Stomach (tissue), 4 donors: ENCODE measurements around the gene PIBF1.

Experiments
- POLR2A ChIP-seq, 4 donors: fragments of 450-650 bp; IDR thresholded peaks; one replicate each; pipeline ENCODE4 v1.6.1; 2016; ENCODE audit warnings: antibody characterized with exemption in 4 of 4, control low read depth in 2 of 4, mild to moderate bottlenecking in 1 of 4, moderate library complexity in 1 of 4
- POLR2AphosphoS5 ChIP-seq, 3 donors: sonication (generic); formaldehyde crosslinking; IDR thresholded peaks; one replicate each; pipeline ENCODE4 v1.6.1; 2016; ENCODE audit warnings: antibody characterized with exemption in 3 of 3
- TF ChIP-seq, protein P1 (sequence below), 7 experiments: fragments of 450-650 bp in 4 of 7; fragments of 200-600 bp in 3 of 7; sonication (generic) in 3 of 7; IDR thresholded peaks; one replicate each; pipeline ENCODE4 v1.5.1; 2016 to 2019; ENCODE audit warnings: antibody characterized with exemption in 7 of 7, control low read depth in 2 of 7, mild to moderate bottlenecking in 1 of 7

DNA sequence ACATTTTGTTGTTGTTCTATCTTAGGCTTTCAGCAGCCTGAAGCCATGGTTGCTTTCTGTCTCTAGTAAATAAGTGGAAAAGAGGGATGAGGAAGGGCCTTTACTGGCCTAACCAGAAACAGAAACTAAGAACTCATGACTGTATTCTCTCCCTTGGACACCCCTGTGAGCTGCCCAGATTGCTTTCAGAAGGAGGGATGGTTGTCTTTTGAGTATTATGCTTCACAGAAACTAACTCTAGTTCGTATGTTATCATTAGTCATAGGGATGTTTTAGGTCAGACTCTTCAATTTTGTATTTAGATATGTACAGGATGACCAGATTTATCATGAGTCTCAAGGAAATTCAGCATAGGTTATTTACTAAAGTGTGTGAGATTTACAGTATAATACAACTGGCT lies 36.7 kb upstream of the PIBF1 start:
- TF ChIP-seq POLR2A (IDR thresholded peaks at IDR 0.05) (no peak), POLR2AphosphoS5 (IDR thresholded peaks at IDR 0.05) (no peak)
- TF ChIP-seq, protein P1, sequence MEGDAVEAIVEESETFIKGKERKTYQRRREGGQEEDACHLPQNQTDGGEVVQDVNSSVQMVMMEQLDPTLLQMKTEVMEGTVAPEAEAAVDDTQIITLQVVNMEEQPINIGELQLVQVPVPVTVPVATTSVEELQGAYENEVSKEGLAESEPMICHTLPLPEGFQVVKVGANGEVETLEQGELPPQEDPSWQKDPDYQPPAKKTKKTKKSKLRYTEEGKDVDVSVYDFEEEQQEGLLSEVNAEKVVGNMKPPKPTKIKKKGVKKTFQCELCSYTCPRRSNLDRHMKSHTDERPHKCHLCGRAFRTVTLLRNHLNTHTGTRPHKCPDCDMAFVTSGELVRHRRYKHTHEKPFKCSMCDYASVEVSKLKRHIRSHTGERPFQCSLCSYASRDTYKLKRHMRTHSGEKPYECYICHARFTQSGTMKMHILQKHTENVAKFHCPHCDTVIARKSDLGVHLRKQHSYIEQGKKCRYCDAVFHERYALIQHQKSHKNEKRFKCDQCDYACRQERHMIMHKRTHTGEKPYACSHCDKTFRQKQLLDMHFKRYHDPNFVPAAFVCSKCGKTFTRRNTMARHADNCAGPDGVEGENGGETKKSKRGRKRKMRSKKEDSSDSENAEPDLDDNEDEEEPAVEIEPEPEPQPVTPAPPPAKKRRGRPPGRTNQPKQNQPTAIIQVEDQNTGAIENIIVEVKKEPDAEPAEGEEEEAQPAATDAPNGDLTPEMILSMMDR (IDR thresholded peaks at IDR 0.05) = no peak
